GM12878 (cell line): ENCODE measurements around the gene PITPNC1. TPM values are rescaled to one million over a fixed set of nuclear protein-coding genes. Genes with fewer than 3 reads are reported as not detected.

Experiments used
- ATAC-seq: fragments of 200-7000 bp; cut with Tn5 transposase; 3 replicates; pipeline ENCODE4 v1.9.1; 2020; ENCODE audit warnings: mild to moderate bottlenecking, moderate library complexity
- BruUV-seq: library from RNA; stranded (reverse); fragments of 400-500 nt; replicated peaks from 2 replicates; lab custom pipeline; 2021; lab: Mats Ljungman, UMichigan
- CTCF ChIA-PET: fragments of 300-600 bp; sonication (Branson Sonifier 250); formaldehyde crosslinking; extraction: SDS; loops from one replicate; lab custom pipeline; 2021; ENCODE audit warnings: inconsistent platforms; lab: Yijun Ruan, JAX
- POLR2A ChIA-PET: fragments of 350-600 bp; formaldehyde crosslinking; extraction: SDS; loops from one replicate; lab custom pipeline; 2021; ENCODE audit warnings: inconsistent platforms; lab: Charles Lee
- RAD21 ChIA-PET: fragments of 300-600 bp; sonication (Branson Sonifier 250); formaldehyde crosslinking; loops from one replicate; lab custom pipeline; 2023; ENCODE audit warnings: antibody characterized with exemption; ENCODE audit not compliant: unreplicated experiment; lab: Charles Lee
- SMC1A ChIA-PET: fragments of 300-600 bp; sonication (Branson Sonifier 250); formaldehyde crosslinking; loops from one replicate; lab custom pipeline; 2023; ENCODE audit not compliant: unreplicated experiment, uncharacterized antibody; lab: Charles Lee
- DNase-seq: peaks from one replicate; pipeline ENCODE4 v3.0.0-alpha.2; 2011; ENCODE audit warnings: low read depth, low spot score
- FAIRE-seq: peaks from 3 replicates; lab custom pipeline; 2011; peaks lifted over from hg19 to GRCh38; lab: Jason Lieb, UNC
- H2AFZ ChIP-seq: 2 replicates; pipeline ENCODE4 v1.6.0; 2011; ENCODE audit warnings: low read depth, low read length, control low read depth; ENCODE audit not compliant: control insufficient read depth
- H3K27ac ChIP-seq: 2 replicates; pipeline ENCODE4 v1.5.1; 2011; ENCODE audit warnings: control low read depth; ENCODE audit not compliant: control insufficient read depth, insufficient read depth
- H3K27me3 ChIP-seq, 2 experiments: replicated peaks in 1 of 2; 2 replicates each; pipeline versions ENCODE4 v1.6.0 to v1.6.1; 2011; ENCODE audit warnings: low read length in 1 of 2; ENCODE audit not compliant: control insufficient read depth in 2 of 2, insufficient read depth in 2 of 2
- H3K36me3 ChIP-seq, 2 experiments: 2 replicates each; pipeline ENCODE4 v1.5.1; 2011; ENCODE audit warnings: low read length in 1 of 2; ENCODE audit not compliant: control insufficient read depth in 2 of 2, insufficient read depth in 2 of 2
- H3K4me1 ChIP-seq: 2 replicates; pipeline ENCODE4 v1.6.1; 2011; ENCODE audit warnings: mild to moderate bottlenecking, low read length, moderate library complexity, mixed read lengths; ENCODE audit not compliant: control insufficient read depth, insufficient read depth
- H3K4me2 ChIP-seq: 2 replicates; pipeline ENCODE4 v1.6.0; 2011; ENCODE audit warnings: control low read depth; ENCODE audit not compliant: control insufficient read depth, insufficient read depth
- H3K4me3 ChIP-seq: fragments of 200-600 bp; sonication (generic); 2 replicates; pipeline ENCODE4 v1.5.1; 2016
- H3K79me2 ChIP-seq: 2 replicates; pipeline ENCODE4 v1.6.0; 2011; ENCODE audit warnings: low read length; ENCODE audit not compliant: control insufficient read depth, insufficient read depth
- H3K9ac ChIP-seq: 2 replicates; pipeline ENCODE4 v1.8.0; 2011; ENCODE audit warnings: low read length, control low read depth, mixed read lengths; ENCODE audit not compliant: control insufficient read depth, insufficient read depth
- H3K9me3 ChIP-seq: replicated peaks from 3 replicates; pipeline ENCODE4 v1.5.1; 2011; ENCODE audit warnings: mild to moderate bottlenecking, low read length; ENCODE audit not compliant: control insufficient read depth, insufficient read depth
- H4K20me1 ChIP-seq: 2 replicates; pipeline ENCODE4 v1.6.0; 2011; ENCODE audit not compliant: control insufficient read depth, insufficient read depth
- EGR1 ChIP-seq, 2 experiments: IDR thresholded peaks; 1 replicate in 1 of 2; 2 replicates in 1 of 2; pipeline ENCODE4 v1.6.1; 2011 to 2012; ENCODE audit warnings: low read depth in 2 of 2, low read length in 2 of 2, borderline replicate concordance in 1 of 2, mild to moderate bottlenecking in 1 of 2, moderate library complexity in 1 of 2
- FOXM1 ChIP-seq: IDR thresholded peaks from 2 replicates; pipeline ENCODE4 v1.6.1; 2012; ENCODE audit warnings: low read depth, mild to moderate bottlenecking, inconsistent platforms, low read length, moderate library complexity
- JUND ChIP-seq: IDR thresholded peaks from 2 replicates; pipeline ENCODE4 v1.6.1; 2012; ENCODE audit warnings: low read depth, mild to moderate bottlenecking, low read length, improper control_type of control experiment, moderate library complexity
- MTA2 ChIP-seq: fragments of 450-650 bp; IDR thresholded peaks from 2 replicates; pipeline ENCODE4 v1.6.1; 2016; ENCODE audit warnings: low read depth, mild to moderate bottlenecking, moderate library complexity
- NFXL1 ChIP-seq: fragments of 450-650 bp; IDR thresholded peaks from 2 replicates; pipeline ENCODE4 v1.6.1; 2017; ENCODE audit warnings: antibody characterized with exemption, mild to moderate bottlenecking, borderline replicate concordance
- POLR2AphosphoS2 ChIP-seq: IDR thresholded peaks from 2 replicates; pipeline ENCODE4 v1.6.1; 2011; ENCODE audit warnings: low read depth, mild to moderate bottlenecking, low read length, improper control_type of control experiment, moderate library complexity
- RUNX3 ChIP-seq: IDR thresholded peaks from 2 replicates; pipeline ENCODE4 v1.6.1; 2012; ENCODE audit warnings: low read length, inconsistent platforms
- SIN3A ChIP-seq: IDR thresholded peaks from 2 replicates; pipeline ENCODE4 v1.6.1; 2012; ENCODE audit warnings: low read depth, low read length, improper control_type of control experiment
- SP1 ChIP-seq: IDR thresholded peaks from one replicate; pipeline ENCODE4 v1.6.1; 2011; ENCODE audit warnings: low read depth, low read length
- TCF12 ChIP-seq: IDR thresholded peaks from 2 replicates; pipeline ENCODE4 v1.6.1; 2011; ENCODE audit warnings: low read depth, mild to moderate bottlenecking, low read length
- ZNF622 ChIP-seq: fragments of 450-650 bp; IDR thresholded peaks from 2 replicates; pipeline ENCODE4 v1.6.1; 2017; ENCODE audit warnings: mild to moderate bottlenecking, inconsistent platforms
- ZZZ3 ChIP-seq: IDR thresholded peaks from 2 replicates; pipeline ENCODE4 v1.6.1; 2011; ENCODE audit warnings: low read depth; ENCODE audit not compliant: control insufficient read depth, insufficient read length
- WGBS: methylation state at CpG from one replicate; pipeline ENCODE4 v1.1.6; 2016; ENCODE audit warnings: low lambda C conversion rate; ENCODE audit not compliant: insufficient replicate concordance, insufficient coverage; ENCODE audit errors: missing lambda C conversion rate; 5-methylcytosine and 5-hydroxymethylcytosine counted together
- in situ Hi-C: fragments of 300-500 bp; cut with MboI; formaldehyde crosslinking; loops from 9 replicates; pipeline ENCODE4 v1.14.3; 2018; ENCODE audit warnings: mixed read lengths
- intact Hi-C: fragments of 100-400 bp; cut with micrococcal nuclease; formaldehyde crosslinking; loops from one replicate; pipeline ENCODE4 v1.14.2; 2022; ENCODE audit not compliant: unreplicated experiment
- polyA plus RNA-seq, 11 experiments: library from polyadenylated mRNA; depleted of rRNA in 4 of 11; unstranded in 6 of 11; stranded (reverse) in 5 of 11; fragments of >200 nt; fragmentation: Nextera tagmentation in 4 of 11; fragmentation: Illumina TruSeq in 1 of 11; extraction: Ambion mirVana in 4 of 11; extraction: Trizol in 1 of 11; gene quantifications; 1 replicate in 1 of 11; 2 replicates in 10 of 11; pipeline versions ENCODE4 v1.2.1 to v1.2.3, GENCODE V29; 2011 to 2016; ENCODE audit warnings: inconsistent platforms in 2 of 11, missing spikeins in 2 of 11, low read depth in 1 of 11
- total RNA-seq, 4 experiments: library from RNA; depleted of rRNA in 3 of 4; stranded (reverse); fragments of >200 nt in 3 of 4; fragmentation: Illumina TruSeq in 1 of 4; extraction: Trizol in 1 of 4; gene quantifications; 2 replicates each; pipeline versions ENCODE4 v1.2.1 to v1.2.3, GENCODE V29; 2013 to 2021
- TF ChIP-seq, protein P1 (sequence below): IDR thresholded peaks from 2 replicates; pipeline ENCODE4 v1.6.1; 2011; ENCODE audit warnings: borderline replicate concordance, low read depth, mild to moderate bottlenecking, moderate library complexity, low read length; ENCODE audit not compliant: insufficient read depth, poor library complexity, severe bottlenecking
- TF ChIP-seq, protein P2 (sequence below): fragments of 150-350 bp; IDR thresholded peaks from 2 replicates; pipeline ENCODE4 v1.6.1; 2014; ENCODE audit warnings: mild to moderate bottlenecking, low read depth, low read length
- TF ChIP-seq, protein P3 (sequence below): fragments of 450-650 bp; IDR thresholded peaks from 2 replicates; pipeline ENCODE4 v1.6.1; 2017; ENCODE audit warnings: mild to moderate bottlenecking, moderate library complexity

The PITPNC1 gene
- total and polyA plus RNA-seq, 10 of the 15 experiments (the other 5 are each of a cell fraction or from before 2014, with no cell fraction given), result 12.2 to 62.4 (median 47.3) TPM

DNA sequence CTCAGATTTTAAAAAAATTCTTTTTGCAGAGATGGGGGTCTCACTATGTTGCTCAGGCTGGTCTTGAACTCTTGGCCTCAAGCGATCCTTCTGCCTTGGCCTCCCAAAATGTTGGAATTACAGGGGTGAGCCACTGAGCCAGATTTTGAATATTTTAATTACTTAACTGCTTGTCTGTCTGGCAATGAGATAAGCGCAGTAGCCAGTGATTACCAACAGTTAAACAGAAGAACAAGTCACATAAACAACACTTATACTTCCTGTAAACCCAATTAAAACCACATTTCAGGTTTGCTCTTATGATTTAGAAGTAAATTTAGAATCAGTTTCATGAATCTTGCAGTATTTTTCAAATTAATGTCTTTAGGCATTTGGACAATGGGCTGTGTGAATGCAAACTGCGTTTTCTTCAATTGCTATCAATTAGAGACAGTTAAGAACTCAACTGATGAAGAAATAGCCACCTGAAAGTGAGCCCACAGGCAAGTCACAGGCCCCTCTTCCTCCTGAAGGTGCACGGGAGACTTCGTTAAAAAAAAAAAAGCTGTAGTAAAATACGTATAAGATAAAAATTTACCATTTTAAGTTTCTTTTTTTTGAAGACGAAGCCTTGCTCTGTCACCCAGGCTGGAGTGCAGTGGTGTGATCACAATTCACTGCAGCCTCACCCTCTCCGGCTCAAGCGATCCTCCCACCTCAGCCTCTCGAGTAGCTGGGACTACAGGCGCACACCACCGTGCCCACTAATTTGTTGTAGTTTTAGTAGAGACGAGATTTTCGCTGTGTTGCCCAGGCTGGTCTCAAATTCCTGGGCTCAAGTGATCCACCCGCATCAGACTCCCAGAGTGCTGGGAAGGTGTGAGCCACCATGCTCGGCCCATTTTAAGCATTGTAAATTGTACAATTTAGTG is 73.0 kb downstream of the PITPNC1 start:
- no peak for DNase-seq
- TF ChIP-seq, protein P1, sequence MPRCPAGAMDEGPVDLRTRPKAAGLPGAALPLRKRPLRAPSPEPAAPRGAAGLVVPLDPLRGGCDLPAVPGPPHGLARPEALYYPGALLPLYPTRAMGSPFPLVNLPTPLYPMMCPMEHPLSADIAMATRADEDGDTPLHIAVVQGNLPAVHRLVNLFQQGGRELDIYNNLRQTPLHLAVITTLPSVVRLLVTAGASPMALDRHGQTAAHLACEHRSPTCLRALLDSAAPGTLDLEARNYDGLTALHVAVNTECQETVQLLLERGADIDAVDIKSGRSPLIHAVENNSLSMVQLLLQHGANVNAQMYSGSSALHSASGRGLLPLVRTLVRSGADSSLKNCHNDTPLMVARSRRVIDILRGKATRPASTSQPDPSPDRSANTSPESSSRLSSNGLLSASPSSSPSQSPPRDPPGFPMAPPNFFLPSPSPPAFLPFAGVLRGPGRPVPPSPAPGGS, result no peak
- TF ChIP-seq TCF12 (no peak), JUND (no peak), RUNX3 (no peak), ZNF622 (no peak), EGR1 (IDR thresholded peaks at IDR 0.05; ENCODE audit: borderline replicate concordance in 1 of 2, low read depth in 2 of 2, low read length in 2 of 2) (no peak), POLR2AphosphoS2 (no peak), SIN3A (no peak), NFXL1 (no peak), ZZZ3 (no peak), MTA2 (no peak), SP1 (no peak), FOXM1 (no peak)
- TF ChIP-seq, protein P2, sequence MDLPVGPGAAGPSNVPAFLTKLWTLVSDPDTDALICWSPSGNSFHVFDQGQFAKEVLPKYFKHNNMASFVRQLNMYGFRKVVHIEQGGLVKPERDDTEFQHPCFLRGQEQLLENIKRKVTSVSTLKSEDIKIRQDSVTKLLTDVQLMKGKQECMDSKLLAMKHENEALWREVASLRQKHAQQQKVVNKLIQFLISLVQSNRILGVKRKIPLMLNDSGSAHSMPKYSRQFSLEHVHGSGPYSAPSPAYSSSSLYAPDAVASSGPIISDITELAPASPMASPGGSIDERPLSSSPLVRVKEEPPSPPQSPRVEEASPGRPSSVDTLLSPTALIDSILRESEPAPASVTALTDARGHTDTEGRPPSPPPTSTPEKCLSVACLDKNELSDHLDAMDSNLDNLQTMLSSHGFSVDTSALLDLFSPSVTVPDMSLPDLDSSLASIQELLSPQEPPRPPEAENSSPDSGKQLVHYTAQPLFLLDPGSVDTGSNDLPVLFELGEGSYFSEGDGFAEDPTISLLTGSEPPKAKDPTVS, result no peak
- TF ChIP-seq, protein P3, sequence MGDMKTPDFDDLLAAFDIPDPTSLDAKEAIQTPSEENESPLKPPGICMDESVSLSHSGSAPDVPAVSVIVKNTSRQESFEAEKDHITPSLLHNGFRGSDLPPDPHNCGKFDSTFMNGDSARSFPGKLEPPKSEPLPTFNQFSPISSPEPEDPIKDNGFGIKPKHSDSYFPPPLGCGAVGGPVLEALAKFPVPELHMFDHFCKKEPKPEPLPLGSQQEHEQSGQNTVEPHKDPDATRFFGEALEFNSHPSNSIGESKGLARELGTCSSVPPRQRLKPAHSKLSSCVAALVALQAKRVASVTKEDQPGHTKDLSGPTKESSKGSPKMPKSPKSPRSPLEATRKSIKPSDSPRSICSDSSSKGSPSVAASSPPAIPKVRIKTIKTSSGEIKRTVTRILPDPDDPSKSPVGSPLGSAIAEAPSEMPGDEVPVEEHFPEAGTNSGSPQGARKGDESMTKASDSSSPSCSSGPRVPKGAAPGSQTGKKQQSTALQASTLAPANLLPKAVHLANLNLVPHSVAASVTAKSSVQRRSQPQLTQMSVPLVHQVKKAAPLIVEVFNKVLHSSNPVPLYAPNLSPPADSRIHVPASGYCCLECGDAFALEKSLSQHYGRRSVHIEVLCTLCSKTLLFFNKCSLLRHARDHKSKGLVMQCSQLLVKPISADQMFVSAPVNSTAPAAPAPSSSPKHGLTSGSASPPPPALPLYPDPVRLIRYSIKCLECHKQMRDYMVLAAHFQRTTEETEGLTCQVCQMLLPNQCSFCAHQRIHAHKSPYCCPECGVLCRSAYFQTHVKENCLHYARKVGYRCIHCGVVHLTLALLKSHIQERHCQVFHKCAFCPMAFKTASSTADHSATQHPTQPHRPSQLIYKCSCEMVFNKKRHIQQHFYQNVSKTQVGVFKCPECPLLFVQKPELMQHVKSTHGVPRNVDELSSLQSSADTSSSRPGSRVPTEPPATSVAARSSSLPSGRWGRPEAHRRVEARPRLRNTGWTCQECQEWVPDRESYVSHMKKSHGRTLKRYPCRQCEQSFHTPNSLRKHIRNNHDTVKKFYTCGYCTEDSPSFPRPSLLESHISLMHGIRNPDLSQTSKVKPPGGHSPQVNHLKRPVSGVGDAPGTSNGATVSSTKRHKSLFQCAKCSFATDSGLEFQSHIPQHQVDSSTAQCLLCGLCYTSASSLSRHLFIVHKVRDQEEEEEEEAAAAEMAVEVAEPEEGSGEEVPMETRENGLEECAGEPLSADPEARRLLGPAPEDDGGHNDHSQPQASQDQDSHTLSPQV, result no peak

More for the DNA sequence above, 73.0 kb downstream of the PITPNC1 start:
- H3K79me2 ChIP-seq, result peaks cover 14% of the 10 kb centered on the region
- FAIRE-seq (no peak), ATAC-seq (no peak)
- no peak overlapping the region for H2AFZ ChIP-seq
- H3K4me1 ChIP-seq, result peaks cover 21% of the 10 kb centered on the region
- in situ Hi-C loops, result loop anchor here (25.0 kb wide), 1 partner anchor 738 kb away; no protein-coding TSS in a partner anchor
- ChIA-PET CTCF (no interaction called here), RAD21 (no interaction called here), SMC1A (interaction anchor here (1.0 to 1.6 kb wide), 2 partner anchors 9 to 19 kb away, joined by 4 read pairs; no protein-coding TSS in a partner anchor), POLR2A (interaction anchor here (0.6 kb wide), 1 partner anchor 89 kb away, joined by 3 read pairs; no protein-coding TSS in a partner anchor)
- intact Hi-C loops, result no loop called here
- BruUV-seq, result TSS peak; percentile 17
- H3K36me3 ChIP-seq, result no peaks in the 10 kb centered on the region; a peak in 1 of 4 replicates
- H3K9ac ChIP-seq, result no peak overlapping the region
- no peaks in the 10 kb centered on the region for H4K20me1 ChIP-seq
- H3K4me2 ChIP-seq, result no peak overlapping the region
- WGBS, result 86% methylated on average over 16 of the region's 16 CpGs
- no peaks in the 10 kb centered on the region for H3K27me3 ChIP-seq
- no peaks in the 10 kb centered on the region; the same call in 2 of the 3 replicates for H3K9me3 ChIP-seq
- no peak overlapping the region for H3K4me3 ChIP-seq
- H3K27ac ChIP-seq, result no peak overlapping the region
